NOMO-1 treated with dmso at 0.1 percent for 144 hours (cell line): ENCODE data around the gene TNFSF12.

Experiments used
- DNase-seq: peaks from one replicate; lab custom pipeline; 2025; ENCODE audit not compliant: unreplicated experiment; lab: John Stamatoyannopoulos, UW

TNFSF12 gene

GRCh38 chr17:7548585-7549400 lies at the start of gene TNFSF12:
Gene TNFSF12, plus strand, starts transcription at chr17:7549058. Its CDS starts 96 bp downstream, at chr17:7549154.
- DNase-seq = no peak

GRCh38 chr17:7499161-7499560 lies 49.7 kb upstream of the TNFSF12 start:
- DNase-seq = no peak

- DNase-seq = no peak
Observed at GRCh38 chr17:7501729-7502128, 47.1 kb upstream of the TNFSF12 start.

GRCh38 chr17:7502171-7502847 lies 46.5 kb upstream of the TNFSF12 start:
- no peak for DNase-seq

GRCh38 chr17:7502987-7503386 lies 45.9 kb upstream of the TNFSF12 start:
- no peak for DNase-seq

- DNase-seq = no peak
Observed at GRCh38 chr17:7503521-7503920, 45.3 kb upstream of the TNFSF12 start.

GRCh38 chr17:7508145-7508544 lies 40.7 kb upstream of the TNFSF12 start:
- no peak for DNase-seq

GRCh38 chr17:7508846-7509245 lies 40.0 kb upstream of the TNFSF12 start:
- DNase-seq = no peak

- no peak for DNase-seq
Observed at GRCh38 chr17:7509937-7510336, 38.9 kb upstream of the TNFSF12 start.

GRCh38 chr17:7511108-7511507 lies 37.8 kb upstream of the TNFSF12 start:
- no peak for DNase-seq

GRCh38 chr17:7512105-7512504 lies 36.8 kb upstream of the TNFSF12 start:
- DNase-seq = no peak

- DNase-seq = no peak
Observed at GRCh38 chr17:7512824-7513540, 35.9 kb upstream of the TNFSF12 start.

- no peak for DNase-seq
Observed at GRCh38 chr17:7513850-7514419, 34.9 kb upstream of the TNFSF12 start.

- DNase-seq = no peak
Observed at GRCh38 chr17:7515911-7516610, 32.8 kb upstream of the TNFSF12 start.

GRCh38 chr17:7523033-7523432 lies 25.8 kb upstream of the TNFSF12 start:
- DNase-seq = no peak

- no peak for DNase-seq
Observed at GRCh38 chr17:7528842-7529241, 20.0 kb upstream of the TNFSF12 start.

GRCh38 chr17:7530023-7530900 lies 18.6 kb upstream of the TNFSF12 start:
- no peak for DNase-seq

- no peak for DNase-seq
Observed at GRCh38 chr17:7538050-7538449, 10.8 kb upstream of the TNFSF12 start.

- no peak for DNase-seq
Observed at GRCh38 chr17:7538891-7539545, 9.8 kb upstream of the TNFSF12 start.
